ENCODE results near the gene CXCR5. TPM values are rescaled to one million over a fixed set of nuclear protein-coding genes. Genes with fewer than 3 reads are reported as not detected.

Gene CXCR5
- total RNA-seq, 1 experiment from 2014 or later: 0.02 TPM

DNA sequence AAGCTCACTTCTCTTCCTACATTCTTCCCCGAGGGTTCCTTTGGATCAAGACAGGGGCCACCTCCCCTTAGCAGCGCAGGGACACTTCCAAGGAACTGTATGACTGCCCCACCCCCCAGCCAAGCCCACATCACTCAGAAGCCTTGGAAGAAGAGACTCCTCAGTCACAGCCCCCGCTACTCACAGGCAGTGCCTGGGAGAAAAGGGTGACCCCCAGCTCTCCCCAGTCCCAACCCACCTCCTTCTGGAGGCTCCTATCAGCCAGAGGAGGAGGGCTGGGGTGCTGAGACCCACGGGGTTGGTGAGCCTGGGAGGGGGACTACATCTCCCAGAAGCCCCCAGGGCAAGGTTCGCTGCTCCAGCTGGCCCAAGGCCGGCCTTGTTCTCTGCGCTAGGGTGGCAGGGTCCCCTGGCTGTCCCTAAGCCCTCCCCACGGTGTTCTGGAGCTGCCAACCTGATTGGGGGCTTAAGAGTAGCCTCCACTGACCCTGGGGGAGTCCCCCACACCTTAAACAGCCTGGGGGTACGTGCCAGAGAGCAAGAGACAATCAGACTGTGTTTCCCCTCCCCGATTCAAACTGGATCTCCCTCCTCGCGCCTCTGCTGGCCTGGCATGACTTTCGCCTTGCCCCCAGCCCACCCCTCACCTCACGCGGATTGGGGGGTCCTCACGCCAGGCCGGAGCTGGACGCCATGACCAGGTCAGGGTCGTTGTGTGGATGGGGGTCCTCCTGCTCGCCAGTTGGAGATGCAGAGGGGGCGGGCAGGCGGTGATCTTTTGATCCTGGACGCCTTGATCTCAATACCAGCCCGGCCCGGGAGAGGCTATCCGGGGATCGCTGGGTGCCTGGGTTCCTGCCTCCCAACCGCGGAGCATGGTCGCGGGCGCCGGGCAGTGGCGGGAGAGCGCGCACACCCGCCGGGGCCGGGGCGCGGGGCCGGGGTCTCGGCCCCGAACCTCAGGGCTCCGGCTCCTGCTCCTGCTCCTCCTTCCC, 41.2 kb downstream of the CXCR5 start:
- DNase-seq (ENCODE audit: extremely low read depth, low read depth): no peak

DNA sequence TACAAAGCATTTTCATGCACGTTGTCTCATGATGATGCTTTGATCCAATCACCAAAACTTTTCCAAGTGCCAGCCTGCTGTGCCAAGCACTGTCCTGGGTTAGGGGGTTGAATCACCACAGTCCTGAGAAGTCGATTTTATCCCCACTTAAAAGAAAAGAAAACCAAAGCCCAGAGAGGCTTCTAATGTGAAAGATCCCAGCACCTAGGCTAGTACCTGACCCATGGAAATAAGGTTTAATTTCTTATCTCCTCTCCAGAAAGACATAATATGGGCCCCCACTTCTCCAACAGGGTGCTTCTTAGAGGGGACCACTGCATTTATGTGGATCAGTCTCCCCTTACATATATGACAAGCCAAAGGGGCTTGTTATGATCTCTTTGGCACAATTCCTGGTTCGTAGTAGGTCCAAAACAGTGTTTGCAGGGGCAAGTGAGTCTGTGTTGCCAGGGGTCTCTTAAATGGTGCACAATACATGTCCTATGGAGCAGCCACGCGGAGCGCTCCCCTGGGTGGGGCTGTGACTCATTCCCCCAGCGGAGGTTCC, 43.9 kb downstream of the CXCR5 start:
- no peak for DNase-seq (ENCODE audit: extremely low read depth, low read depth)

DNA sequence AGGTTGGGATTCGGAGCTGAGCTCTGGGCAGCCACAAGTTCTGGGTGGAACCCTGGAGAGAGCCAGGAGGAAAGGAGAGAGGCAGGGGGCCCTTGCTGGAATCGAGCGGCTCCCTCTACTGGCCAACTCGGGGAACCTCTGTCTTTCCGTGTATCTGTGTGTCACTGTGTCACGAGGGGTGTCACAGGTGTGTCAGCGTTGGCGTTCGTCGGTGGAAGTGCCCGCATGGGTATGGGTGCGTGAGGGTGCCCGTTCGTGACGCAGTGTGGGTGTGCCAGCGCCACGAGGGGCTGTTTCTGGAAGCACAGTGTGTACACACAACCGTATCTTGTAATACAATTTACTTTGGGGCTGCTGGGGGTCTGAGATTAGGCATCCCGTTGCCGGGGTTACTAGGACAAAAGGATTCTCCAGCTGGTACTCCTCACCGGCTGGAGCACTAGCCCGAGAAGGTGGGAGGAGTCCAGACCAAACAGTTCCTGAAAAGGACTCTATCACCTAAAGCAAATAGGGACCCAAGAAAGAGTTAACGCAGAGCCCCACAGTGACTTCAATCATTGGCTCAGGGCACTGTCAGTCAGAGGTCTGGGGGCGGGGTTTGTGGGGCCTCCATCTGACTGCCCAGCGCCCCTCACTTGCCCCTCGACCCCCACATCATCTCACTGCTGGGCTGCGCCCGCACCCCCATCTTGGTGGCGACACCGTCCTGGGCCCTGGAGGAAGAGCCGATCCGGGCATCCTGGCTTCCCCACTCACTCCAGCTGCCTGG, 44.6 kb downstream of the CXCR5 start:
- DNase-seq (ENCODE audit: extremely low read depth, low read depth): peak; percentile 88

DNA sequence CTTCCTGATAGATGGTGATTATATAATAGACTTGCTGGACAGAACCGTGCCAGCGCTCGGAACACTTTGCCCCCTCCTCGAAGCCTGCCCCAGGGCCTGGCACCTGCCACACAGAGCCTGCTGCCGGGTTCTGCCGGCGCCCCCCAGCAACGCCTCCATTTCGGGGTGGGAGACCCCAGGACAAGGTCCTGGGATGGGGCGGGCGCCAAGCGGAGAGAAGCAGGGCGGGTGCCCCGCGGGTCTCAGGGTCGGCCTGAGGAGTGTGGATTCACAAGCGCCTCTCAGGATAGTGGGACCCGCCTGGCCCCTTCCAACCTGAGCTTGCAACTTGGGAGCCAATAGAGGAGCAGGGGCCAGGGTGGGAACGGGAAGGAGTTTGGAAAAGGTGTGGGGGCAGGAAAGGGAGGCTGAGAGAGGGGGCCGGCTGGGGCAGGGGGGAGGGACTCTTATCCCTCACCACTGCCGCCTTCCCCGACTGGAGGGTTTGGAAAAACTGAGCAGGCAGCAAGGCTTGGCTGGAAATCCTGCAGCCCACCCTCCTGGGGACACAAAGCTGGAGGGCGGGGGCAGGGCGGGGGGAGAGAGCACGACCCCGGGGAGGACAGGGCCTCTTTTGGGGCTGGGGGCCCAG, 45.3 kb downstream of the CXCR5 start:
- DNase-seq (ENCODE audit: extremely low read depth, low read depth): no peak

- peak; percentile 49 for DNase-seq (ENCODE audit: extremely low read depth, low read depth)
Measured at GRCh38 chr11:118929501-118930093, 45.9 kb downstream of the CXCR5 start.

GRCh38 chr11:118930094-118930712, 46.5 kb downstream of the CXCR5 start:
- DNase-seq (ENCODE audit: extremely low read depth, low read depth): peak; percentile 64

- DNase-seq (ENCODE audit: extremely low read depth, low read depth): no peak
Measured at GRCh38 chr11:118931571-118931970, 47.9 kb downstream of the CXCR5 start.

DNA sequence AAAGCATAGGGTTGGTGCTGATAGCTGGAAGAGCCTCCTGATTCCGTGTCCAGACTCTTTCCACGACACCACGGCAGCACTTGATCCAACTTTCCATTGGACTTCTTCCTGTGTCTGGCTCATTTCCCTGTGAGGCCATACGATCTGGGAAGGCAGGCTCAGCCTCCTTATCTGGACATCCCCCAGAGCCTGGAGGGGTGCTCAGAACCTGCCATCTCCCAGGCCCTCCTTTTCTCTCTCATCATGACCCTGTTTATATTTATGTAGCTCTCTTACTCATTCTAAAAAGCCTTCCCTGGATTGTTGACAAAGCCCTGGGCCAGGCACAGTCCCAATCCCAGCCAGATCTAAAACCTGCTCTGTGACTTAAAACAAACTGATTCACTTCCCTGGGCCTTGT, 49.8 kb downstream of the CXCR5 start:
- DNase-seq (ENCODE audit: extremely low read depth, low read depth): no peak

DNA sequence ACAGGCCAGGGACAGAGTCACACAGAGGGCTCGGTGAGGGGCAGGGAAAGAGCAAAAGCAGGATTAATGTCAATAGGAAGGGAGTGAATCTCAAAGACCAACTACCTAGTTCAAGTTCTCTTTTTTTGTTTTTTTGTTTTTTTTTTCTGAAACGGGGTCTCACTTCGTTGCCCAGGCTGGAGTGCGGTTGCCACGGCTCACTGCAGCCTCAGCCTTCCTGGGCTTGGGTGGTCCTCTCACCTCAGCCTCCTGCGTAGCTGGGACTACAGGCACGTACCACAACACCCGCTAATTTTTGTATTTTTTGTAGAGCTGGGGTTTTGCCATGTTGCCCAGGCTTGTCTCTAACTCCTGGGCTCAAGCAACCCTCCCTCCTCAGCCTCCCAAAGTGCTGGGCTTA, 51.7 kb downstream of the CXCR5 start:
- no peak for DNase-seq (ENCODE audit: extremely low read depth, low read depth)

- no peak for DNase-seq (ENCODE audit: extremely low read depth, low read depth)
Measured at GRCh38 chr11:118938491-118939403, 55.1 kb downstream of the CXCR5 start.

DNA sequence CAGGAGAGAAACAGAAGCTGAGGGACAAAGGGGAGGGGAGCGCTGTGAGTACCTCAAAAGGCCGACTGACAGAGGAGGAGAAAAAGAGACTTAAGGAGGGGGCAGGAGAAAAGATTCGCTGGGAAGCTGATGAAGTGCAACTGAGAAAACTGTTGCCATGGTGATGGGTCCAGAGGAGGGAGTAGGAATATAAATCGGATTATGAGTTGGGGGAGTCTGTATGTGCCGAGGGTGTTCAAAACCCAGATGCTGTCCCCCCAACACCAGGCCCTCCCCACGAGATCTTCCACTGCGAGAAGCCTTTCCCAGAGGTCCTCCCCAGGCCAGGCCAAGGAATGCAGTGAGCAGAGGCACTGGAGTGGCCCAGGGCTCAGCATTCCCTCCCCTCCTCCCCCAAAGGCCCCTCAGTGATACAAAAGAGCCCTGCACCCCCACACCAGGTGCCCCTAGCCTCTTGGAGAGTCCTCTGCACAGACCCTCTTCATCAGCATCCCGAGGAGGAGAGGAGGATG, 55.8 kb downstream of the CXCR5 start:
- DNase-seq (ENCODE audit: extremely low read depth, low read depth): no peak

- no peak for DNase-seq (ENCODE audit: extremely low read depth, low read depth)
Measured at GRCh38 chr11:118939953-118940598, 56.4 kb downstream of the CXCR5 start.

- no peak for DNase-seq (ENCODE audit: extremely low read depth, low read depth)
Measured at GRCh38 chr11:118947091-118947490, 63.4 kb downstream of the CXCR5 start.

Small RNA genes lying within 50 kb of the gene (small RNA-seq; reads per million reads assigned to genes)
- 0 reads per million in 2 experiments for gene MIR4492
- gene RF00019: 0 reads per million in 2 experiments
- gene RN7SL688P: 0 reads per million in 2 experiments

Other genes starting within 250 kb of the CXCR5 start
- gene TREH, start 204.2 kb upstream of the CXCR5 start, total RNA-seq (2014; rRNA removed; shearing (Covaris generic)): not detected in 2 replicates
- gene DDX6, start 92.7 kb upstream of the CXCR5 start, total RNA-seq (2014; rRNA removed; shearing (Covaris generic)): 47.6 and 52.0 TPM in 2 replicates
- 12.1 and 16.4 TPM in 2 replicates for gene BCL9L, start 42.0 kb downstream of the CXCR5 start, total RNA-seq (2014; rRNA removed; shearing (Covaris generic))
- gene UPK2, start 72.4 kb downstream of the CXCR5 start, total RNA-seq (2014; rRNA removed; shearing (Covaris generic)): not detected in 2 replicates
- gene FOXR1, start 87.9 kb downstream of the CXCR5 start, total RNA-seq (2014; rRNA removed; shearing (Covaris generic)): not detected in 2 replicates
- 19.6 and 24.9 TPM in 2 replicates for gene CENATAC, start 114.2 kb downstream of the CXCR5 start, total RNA-seq (2014; rRNA removed; shearing (Covaris generic))
- gene RPS25, start 134.5 kb downstream of the CXCR5 start, total RNA-seq (2014; rRNA removed; shearing (Covaris generic)): 1,479 and 1,567 TPM in 2 replicates
- gene TRAPPC4, start 134.9 kb downstream of the CXCR5 start, total RNA-seq (2014; rRNA removed; shearing (Covaris generic)): 73.6 and 83.1 TPM in 2 replicates
- gene SLC37A4, start 147.0 kb downstream of the CXCR5 start, total RNA-seq (2014; rRNA removed; shearing (Covaris generic)): 12.8 and 14.0 TPM in 2 replicates
- 232 and 242 TPM in 2 replicates for gene HYOU1, start 173.3 kb downstream of the CXCR5 start, total RNA-seq (2014; rRNA removed; shearing (Covaris generic))
- gene VPS11, start 183.9 kb downstream of the CXCR5 start, total RNA-seq (2014; rRNA removed; shearing (Covaris generic)): 8.9 and 11.1 TPM in 2 replicates
- gene HMBS, start 201.0 kb downstream of the CXCR5 start, total RNA-seq (2014; rRNA removed; shearing (Covaris generic)): 8.2 and 9.4 TPM in 2 replicates
- 42.1 and 44.0 TPM in 2 replicates for gene DPAGT1, start 218.0 kb downstream of the CXCR5 start, total RNA-seq (2014; rRNA removed; shearing (Covaris generic))
- gene C2CD2L, start 223.5 kb downstream of the CXCR5 start, total RNA-seq (2014; rRNA removed; shearing (Covaris generic)): 6.4 and 13.7 TPM in 2 replicates
- 11.5 and 13.6 TPM in 2 replicates for gene HINFP, start 237.7 kb downstream of the CXCR5 start, total RNA-seq (2014; rRNA removed; shearing (Covaris generic))

Data from NCI-H460 (cell line).